NCI-H2171 (cell line): ENCODE results near the gene JAML.

Experiments
- DNase-seq: peaks from one replicate; lab custom pipeline; 2025; lab: John Stamatoyannopoulos, UW

Gene JAML

DNA sequence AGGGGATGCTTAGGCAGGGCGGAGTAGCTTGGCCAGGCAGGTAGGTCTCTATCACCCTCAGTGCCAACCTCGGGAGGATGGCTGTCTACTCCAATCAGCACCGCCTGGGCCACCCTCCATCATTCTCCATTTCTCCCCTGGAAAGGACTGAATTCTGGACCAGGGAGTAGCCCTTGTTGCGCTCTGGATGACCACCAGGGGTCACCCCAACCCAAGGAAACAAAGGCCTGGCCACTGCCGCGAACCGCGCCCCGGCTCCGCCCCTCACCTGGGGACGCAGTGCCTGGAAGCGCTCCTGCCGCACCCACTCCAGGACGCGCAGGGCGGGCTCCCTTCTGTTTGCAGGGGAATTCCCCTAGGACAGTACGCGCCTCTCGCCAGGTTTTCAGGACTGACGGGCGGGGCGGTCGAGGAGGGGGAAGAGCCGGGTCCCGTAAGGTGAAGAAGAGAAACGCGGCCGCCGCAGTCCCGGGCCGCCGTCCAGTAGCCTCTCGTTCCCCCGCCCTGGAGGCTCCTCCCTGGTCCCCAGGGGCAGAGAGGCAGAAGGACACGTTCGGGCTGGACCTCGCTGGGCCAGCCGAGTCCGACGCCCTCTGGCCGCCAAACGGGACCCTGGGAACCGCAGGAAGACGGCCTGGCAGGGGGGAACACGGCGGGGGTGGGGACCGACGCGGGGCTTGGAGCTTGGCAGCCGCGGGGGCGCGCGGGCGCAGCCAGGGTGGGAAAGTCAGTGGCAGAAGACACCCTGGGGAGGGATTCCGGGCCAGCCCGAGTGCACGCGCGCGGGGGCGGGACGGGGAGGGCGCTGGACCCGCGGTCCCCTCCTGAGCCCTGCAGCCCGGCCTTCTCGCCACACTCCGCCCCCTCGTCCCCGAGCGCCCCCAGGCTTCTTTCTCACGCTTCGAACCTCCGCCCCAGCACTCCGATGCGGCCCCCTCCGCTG is 79.3 kb downstream of the JAML start:
- DNase-seq = peak; percentile 73

DNA sequence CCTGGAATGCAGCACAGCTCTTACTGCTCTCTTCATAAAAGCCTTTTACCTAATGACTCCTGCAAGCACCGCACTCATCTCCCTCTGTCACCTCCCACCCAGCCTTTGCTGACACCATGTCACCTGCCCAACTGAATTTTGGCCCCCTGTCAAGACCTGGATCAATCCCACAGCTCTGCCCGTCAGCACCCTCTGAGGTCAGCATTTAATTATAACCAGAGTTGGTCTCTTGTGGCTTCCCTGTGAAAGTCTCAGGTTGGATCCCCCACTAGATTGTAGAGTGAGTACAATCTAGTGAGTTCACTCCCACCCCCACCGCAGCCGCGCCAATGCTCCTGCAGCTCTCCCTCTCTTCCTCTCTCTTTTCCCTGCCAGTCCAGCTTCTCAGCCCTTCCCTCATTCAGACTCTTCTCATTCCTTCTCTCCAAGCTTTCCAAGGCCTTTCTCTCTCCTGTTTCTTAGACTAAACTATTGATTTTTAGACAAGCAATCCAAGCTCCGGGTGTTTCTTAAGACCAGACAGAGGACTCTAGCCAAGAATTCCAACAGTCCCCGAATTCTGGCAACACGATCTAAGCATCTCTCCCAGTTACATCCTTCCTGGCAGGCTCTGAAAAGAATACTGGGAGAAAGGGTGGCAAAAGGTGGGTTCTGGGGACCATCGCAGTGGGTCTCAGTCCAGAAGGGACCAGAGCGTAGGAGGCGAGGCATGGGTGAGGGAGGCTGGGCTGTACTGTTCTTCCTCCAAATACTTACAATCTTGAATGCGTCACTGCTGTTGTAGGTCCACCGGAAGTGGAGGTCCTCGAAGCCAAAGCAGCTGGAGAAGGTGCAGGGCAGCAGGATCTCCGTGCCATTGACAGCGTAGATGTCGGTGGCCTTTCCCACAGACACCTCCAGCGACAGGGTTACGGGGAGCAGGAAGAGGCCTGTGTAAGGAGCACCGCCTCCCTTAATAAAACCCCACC is 80.2 kb downstream of the JAML start:
- no peak for DNase-seq
